ENCODE measurements around the gene CFAP99. TPM values are rescaled to one million over a fixed set of nuclear protein-coding genes. Genes with fewer than 3 reads are reported as not detected.
A peak's percentile ranks its signal among the peaks of the same experiment; 100 is the strongest.

The CFAP99 gene
- total and polyA plus RNA-seq, 2 experiments from 2014 or later = not detected

- peaks cover 6% of the 10 kb centered on the region for H4K20me1 ChIP-seq (replicated peaks; ENCODE audit: insufficient read depth)
- peaks cover 42% of the 10 kb centered on the region for H3K4me1 ChIP-seq (ENCODE audit: insufficient read depth)
- no peak overlapping the region for H3K27ac Mint-ChIP-seq
- H3K27ac ChIP-seq (ENCODE audit: low read depth) = no peak overlapping the region
- no peaks in the 10 kb centered on the region for H3K36me3 ChIP-seq (ENCODE audit: insufficient read depth)
- peak overlapping the region; percentile 91 for H3K4me2 ChIP-seq
- H3K27me3 ChIP-seq (ENCODE audit: insufficient read depth) = peaks cover 75% of the 10 kb centered on the region
- H3K9me3 Mint-ChIP-seq = no peaks in the 10 kb centered on the region; the same call in 2 of the 3 replicates
- H3F3A ChIP-seq (replicated peaks; ENCODE audit: low read depth) = peaks cover 22% of the 10 kb centered on the region
- peak overlapping the region; percentile 69; the same call in 1 of the 2 replicates for H2AFZ ChIP-seq
- no peaks in the 10 kb centered on the region for H3K9me2 ChIP-seq (ENCODE audit: insufficient read depth)
- peak overlapping the region; percentile 64 for H3K4me3 Mint-ChIP-seq
- H3K36me3 Mint-ChIP-seq (ENCODE audit: low read depth) = no peaks in the 10 kb centered on the region; the same call in 2 of the 3 replicates
- H3K79me2 ChIP-seq (replicated peaks; ENCODE audit: insufficient read depth) = no peaks in the 10 kb centered on the region
- ATAC-seq = peak; percentile 31
- H3K27me3 Mint-ChIP-seq (ENCODE audit: insufficient read depth, low read depth, poor library complexity) = peaks cover 73% of the 10 kb centered on the region
- H3K4me1 Mint-ChIP-seq = peaks cover 50% of the 10 kb centered on the region
- peak overlapping the region; percentile 71 for H3K4me3 ChIP-seq
- TF ChIP-seq, protein P1, sequence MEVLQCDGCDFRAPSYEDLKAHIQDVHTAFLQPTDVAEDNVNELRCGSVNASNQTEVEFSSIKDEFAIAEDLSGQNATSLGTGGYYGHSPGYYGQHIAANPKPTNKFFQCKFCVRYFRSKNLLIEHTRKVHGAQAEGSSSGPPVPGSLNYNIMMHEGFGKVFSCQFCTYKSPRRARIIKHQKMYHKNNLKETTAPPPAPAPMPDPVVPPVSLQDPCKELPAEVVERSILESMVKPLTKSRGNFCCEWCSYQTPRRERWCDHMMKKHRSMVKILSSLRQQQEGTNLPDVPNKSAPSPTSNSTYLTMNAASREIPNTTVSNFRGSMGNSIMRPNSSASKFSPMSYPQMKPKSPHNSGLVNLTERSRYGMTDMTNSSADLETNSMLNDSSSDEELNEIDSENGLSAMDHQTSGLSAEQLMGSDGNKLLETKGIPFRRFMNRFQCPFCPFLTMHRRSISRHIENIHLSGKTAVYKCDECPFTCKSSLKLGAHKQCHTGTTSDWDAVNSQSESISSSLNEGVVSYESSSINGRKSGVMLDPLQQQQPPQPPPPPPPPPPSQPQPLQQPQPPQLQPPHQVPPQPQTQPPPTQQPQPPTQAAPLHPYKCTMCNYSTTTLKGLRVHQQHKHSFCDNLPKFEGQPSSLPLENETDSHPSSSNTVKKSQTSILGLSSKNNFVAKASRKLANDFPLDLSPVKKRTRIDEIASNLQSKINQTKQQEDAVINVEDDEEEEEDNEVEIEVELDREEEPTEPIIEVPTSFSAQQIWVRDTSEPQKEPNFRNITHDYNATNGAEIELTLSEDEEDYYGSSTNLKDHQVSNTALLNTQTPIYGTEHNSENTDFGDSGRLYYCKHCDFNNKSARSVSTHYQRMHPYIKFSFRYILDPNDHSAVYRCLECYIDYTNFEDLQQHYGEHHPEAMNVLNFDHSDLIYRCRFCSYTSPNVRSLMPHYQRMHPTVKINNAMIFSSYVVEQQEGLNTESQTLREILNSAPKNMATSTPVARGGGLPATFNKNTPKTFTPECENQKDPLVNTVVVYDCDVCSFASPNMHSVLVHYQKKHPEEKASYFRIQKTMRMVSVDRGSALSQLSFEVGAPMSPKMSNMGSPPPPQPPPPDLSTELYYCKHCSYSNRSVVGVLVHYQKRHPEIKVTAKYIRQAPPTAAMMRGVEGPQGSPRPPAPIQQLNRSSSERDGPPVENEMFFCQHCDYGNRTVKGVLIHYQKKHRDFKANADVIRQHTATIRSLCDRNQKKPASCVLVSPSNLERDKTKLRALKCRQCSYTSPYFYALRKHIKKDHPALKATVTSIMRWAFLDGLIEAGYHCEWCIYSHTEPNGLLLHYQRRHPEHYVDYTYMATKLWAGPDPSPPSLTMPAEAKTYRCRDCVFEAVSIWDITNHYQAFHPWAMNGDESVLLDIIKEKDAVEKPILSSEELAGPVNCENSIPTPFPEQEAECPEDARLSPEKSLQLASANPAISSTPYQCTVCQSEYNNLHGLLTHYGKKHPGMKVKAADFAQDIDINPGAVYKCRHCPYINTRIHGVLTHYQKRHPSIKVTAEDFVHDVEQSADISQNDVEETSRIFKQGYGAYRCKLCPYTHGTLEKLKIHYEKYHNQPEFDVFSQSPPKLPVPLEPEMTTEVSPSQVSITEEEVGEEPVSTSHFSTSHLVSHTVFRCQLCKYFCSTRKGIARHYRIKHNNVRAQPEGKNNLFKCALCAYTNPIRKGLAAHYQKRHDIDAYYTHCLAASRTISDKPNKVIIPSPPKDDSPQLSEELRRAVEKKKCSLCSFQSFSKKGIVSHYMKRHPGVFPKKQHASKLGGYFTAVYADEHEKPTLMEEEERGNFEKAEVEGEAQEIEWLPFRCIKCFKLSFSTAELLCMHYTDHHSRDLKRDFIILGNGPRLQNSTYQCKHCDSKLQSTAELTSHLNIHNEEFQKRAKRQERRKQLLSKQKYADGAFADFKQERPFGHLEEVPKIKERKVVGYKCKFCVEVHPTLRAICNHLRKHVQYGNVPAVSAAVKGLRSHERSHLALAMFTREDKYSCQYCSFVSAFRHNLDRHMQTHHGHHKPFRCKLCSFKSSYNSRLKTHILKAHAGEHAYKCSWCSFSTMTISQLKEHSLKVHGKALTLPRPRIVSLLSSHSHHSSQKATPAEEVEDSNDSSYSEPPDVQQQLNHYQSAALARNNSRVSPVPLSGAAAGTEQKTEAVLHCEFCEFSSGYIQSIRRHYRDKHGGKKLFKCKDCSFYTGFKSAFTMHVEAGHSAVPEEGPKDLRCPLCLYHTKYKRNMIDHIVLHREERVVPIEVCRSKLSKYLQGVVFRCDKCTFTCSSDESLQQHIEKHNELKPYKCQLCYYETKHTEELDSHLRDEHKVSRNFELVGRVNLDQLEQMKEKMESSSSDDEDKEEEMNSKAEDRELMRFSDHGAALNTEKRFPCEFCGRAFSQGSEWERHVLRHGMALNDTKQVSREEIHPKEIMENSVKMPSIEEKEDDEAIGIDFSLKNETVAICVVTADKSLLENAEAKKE (CRISPR knock-in tag; IDR thresholded peaks at IDR 0.05) = no peak
- TF ChIP-seq, protein P2, sequence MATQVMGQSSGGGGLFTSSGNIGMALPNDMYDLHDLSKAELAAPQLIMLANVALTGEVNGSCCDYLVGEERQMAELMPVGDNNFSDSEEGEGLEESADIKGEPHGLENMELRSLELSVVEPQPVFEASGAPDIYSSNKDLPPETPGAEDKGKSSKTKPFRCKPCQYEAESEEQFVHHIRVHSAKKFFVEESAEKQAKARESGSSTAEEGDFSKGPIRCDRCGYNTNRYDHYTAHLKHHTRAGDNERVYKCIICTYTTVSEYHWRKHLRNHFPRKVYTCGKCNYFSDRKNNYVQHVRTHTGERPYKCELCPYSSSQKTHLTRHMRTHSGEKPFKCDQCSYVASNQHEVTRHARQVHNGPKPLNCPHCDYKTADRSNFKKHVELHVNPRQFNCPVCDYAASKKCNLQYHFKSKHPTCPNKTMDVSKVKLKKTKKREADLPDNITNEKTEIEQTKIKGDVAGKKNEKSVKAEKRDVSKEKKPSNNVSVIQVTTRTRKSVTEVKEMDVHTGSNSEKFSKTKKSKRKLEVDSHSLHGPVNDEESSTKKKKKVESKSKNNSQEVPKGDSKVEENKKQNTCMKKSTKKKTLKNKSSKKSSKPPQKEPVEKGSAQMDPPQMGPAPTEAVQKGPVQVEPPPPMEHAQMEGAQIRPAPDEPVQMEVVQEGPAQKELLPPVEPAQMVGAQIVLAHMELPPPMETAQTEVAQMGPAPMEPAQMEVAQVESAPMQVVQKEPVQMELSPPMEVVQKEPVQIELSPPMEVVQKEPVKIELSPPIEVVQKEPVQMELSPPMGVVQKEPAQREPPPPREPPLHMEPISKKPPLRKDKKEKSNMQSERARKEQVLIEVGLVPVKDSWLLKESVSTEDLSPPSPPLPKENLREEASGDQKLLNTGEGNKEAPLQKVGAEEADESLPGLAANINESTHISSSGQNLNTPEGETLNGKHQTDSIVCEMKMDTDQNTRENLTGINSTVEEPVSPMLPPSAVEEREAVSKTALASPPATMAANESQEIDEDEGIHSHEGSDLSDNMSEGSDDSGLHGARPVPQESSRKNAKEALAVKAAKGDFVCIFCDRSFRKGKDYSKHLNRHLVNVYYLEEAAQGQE (IDR thresholded peaks at IDR 0.05; ENCODE audit: unreplicated experiment) = no peak
- TF ChIP-seq EZH2phosphoT487 (IDR thresholded peaks at IDR 0.05; ENCODE audit: unreplicated experiment) (peak; percentile 94), STAT1 (IDR thresholded peaks at IDR 0.05; ENCODE audit: unreplicated experiment) (no peak), NANOG (IDR thresholded peaks at IDR 0.05; ENCODE audit: borderline replicate concordance) (no peak), JUNB (IDR thresholded peaks at IDR 0.05; ENCODE audit: unreplicated experiment) (no peak), EZH2 (IDR thresholded peaks at IDR 0.05; ENCODE audit: low read depth, unreplicated experiment) (peak; percentile 88), CREB1 (CRISPR knock-in tag; IDR thresholded peaks at IDR 0.05; ENCODE audit: low read depth) (no peak), POLR2AphosphoS5 (IDR thresholded peaks at IDR 0.05; ENCODE audit: low read depth) (no peak), ZNF331 (CRISPR knock-in tag; IDR thresholded peaks at IDR 0.05; ENCODE audit: low read depth) (no peak), ZNF114 (CRISPR knock-in tag; IDR thresholded peaks at IDR 0.05) (no peak), CTCF (conservative IDR thresholded peaks at IDR 0.05; ENCODE audit: low read depth in 2 of 2) (peak; percentile 8 to 41; a peak in 2 of 4 replicates)
- TF ChIP-seq, protein P3, sequence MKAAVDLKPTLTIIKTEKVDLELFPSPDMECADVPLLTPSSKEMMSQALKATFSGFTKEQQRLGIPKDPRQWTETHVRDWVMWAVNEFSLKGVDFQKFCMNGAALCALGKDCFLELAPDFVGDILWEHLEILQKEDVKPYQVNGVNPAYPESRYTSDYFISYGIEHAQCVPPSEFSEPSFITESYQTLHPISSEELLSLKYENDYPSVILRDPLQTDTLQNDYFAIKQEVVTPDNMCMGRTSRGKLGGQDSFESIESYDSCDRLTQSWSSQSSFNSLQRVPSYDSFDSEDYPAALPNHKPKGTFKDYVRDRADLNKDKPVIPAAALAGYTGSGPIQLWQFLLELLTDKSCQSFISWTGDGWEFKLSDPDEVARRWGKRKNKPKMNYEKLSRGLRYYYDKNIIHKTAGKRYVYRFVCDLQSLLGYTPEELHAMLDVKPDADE (IDR thresholded peaks at IDR 0.05) = no peak
- peak; percentile 85 for DNase-seq (ENCODE audit: low spot score)
Measured at GRCh38 chr4:2416564-2417225, 2.1 kb upstream of the CFAP99 start.

Measured in GM23338 (cell line).